GM12878 (cell line): Measurements from ENCODE around the gene TET3. TPM values are rescaled to one million over a fixed set of nuclear protein-coding genes. Genes with fewer than 3 reads are reported as not detected.

Experiments
- ATAC-seq: fragments of 200-7000 bp; cut with Tn5 transposase; 3 replicates; pipeline ENCODE4 v1.9.1; 2020; ENCODE audit warnings: mild to moderate bottlenecking, moderate library complexity
- BruUV-seq: library from RNA; stranded (reverse); fragments of 400-500 nt; replicated peaks from 2 replicates; lab custom pipeline; 2021; lab: Mats Ljungman, UMichigan
- CTCF ChIA-PET: fragments of 300-600 bp; sonication (Branson Sonifier 250); formaldehyde crosslinking; extraction: SDS; loops from one replicate; lab custom pipeline; 2021; ENCODE audit warnings: inconsistent platforms; lab: Yijun Ruan, JAX
- POLR2A ChIA-PET: fragments of 350-600 bp; formaldehyde crosslinking; extraction: SDS; loops from one replicate; lab custom pipeline; 2021; ENCODE audit warnings: inconsistent platforms; lab: Charles Lee
- RAD21 ChIA-PET: fragments of 300-600 bp; sonication (Branson Sonifier 250); formaldehyde crosslinking; loops from one replicate; lab custom pipeline; 2023; ENCODE audit warnings: antibody characterized with exemption; ENCODE audit not compliant: unreplicated experiment; lab: Charles Lee
- SMC1A ChIA-PET: fragments of 300-600 bp; sonication (Branson Sonifier 250); formaldehyde crosslinking; loops from one replicate; lab custom pipeline; 2023; ENCODE audit not compliant: unreplicated experiment, uncharacterized antibody; lab: Charles Lee
- DNase-seq: peaks from one replicate; pipeline ENCODE4 v3.0.0-alpha.2; 2011; ENCODE audit warnings: low read depth, low spot score
- FAIRE-seq: peaks from 3 replicates; lab custom pipeline; 2011; peaks lifted over from hg19 to GRCh38; lab: Jason Lieb, UNC
- H2AFZ ChIP-seq: 2 replicates; pipeline ENCODE4 v1.6.0; 2011; ENCODE audit warnings: low read depth, low read length, control low read depth; ENCODE audit not compliant: control insufficient read depth
- H3K27ac ChIP-seq: 2 replicates; pipeline ENCODE4 v1.5.1; 2011; ENCODE audit warnings: control low read depth; ENCODE audit not compliant: control insufficient read depth, insufficient read depth
- H3K27me3 ChIP-seq, 2 experiments: replicated peaks in 1 of 2; 2 replicates each; pipeline versions ENCODE4 v1.6.0 to v1.6.1; 2011; ENCODE audit warnings: low read length in 1 of 2; ENCODE audit not compliant: control insufficient read depth in 2 of 2, insufficient read depth in 2 of 2
- H3K36me3 ChIP-seq, 2 experiments: 2 replicates each; pipeline ENCODE4 v1.5.1; 2011; ENCODE audit warnings: low read length in 1 of 2; ENCODE audit not compliant: control insufficient read depth in 2 of 2, insufficient read depth in 2 of 2
- H3K4me1 ChIP-seq: 2 replicates; pipeline ENCODE4 v1.6.1; 2011; ENCODE audit warnings: mild to moderate bottlenecking, low read length, moderate library complexity, mixed read lengths; ENCODE audit not compliant: control insufficient read depth, insufficient read depth
- H3K4me2 ChIP-seq: 2 replicates; pipeline ENCODE4 v1.6.0; 2011; ENCODE audit warnings: control low read depth; ENCODE audit not compliant: control insufficient read depth, insufficient read depth
- H3K4me3 ChIP-seq: fragments of 200-600 bp; sonication (generic); 2 replicates; pipeline ENCODE4 v1.5.1; 2016
- H3K79me2 ChIP-seq: 2 replicates; pipeline ENCODE4 v1.6.0; 2011; ENCODE audit warnings: low read length; ENCODE audit not compliant: control insufficient read depth, insufficient read depth
- H3K9ac ChIP-seq: 2 replicates; pipeline ENCODE4 v1.8.0; 2011; ENCODE audit warnings: low read length, control low read depth, mixed read lengths; ENCODE audit not compliant: control insufficient read depth, insufficient read depth
- H3K9me3 ChIP-seq: replicated peaks from 3 replicates; pipeline ENCODE4 v1.5.1; 2011; ENCODE audit warnings: mild to moderate bottlenecking, low read length; ENCODE audit not compliant: control insufficient read depth, insufficient read depth
- H4K20me1 ChIP-seq: 2 replicates; pipeline ENCODE4 v1.6.0; 2011; ENCODE audit not compliant: control insufficient read depth, insufficient read depth
- BCL11A ChIP-seq: IDR thresholded peaks from 2 replicates; pipeline ENCODE4 v1.6.1; 2011; ENCODE audit warnings: low read depth, low read length
- CHD4 ChIP-seq: fragments of 200-600 bp; sonication (generic); IDR thresholded peaks from 2 replicates; pipeline ENCODE4 v1.6.1; 2016; ENCODE audit warnings: mild to moderate bottlenecking
- CREM ChIP-seq: IDR thresholded peaks from 2 replicates; pipeline ENCODE4 v1.6.1; 2014; ENCODE audit warnings: antibody characterized with exemption, low read depth
- EED ChIP-seq: sonication (generic); IDR thresholded peaks from 2 replicates; pipeline ENCODE4 v1.6.1; 2016; ENCODE audit warnings: antibody characterized with exemption, low read depth
- EP300 ChIP-seq, 2 experiments: fragments of 150-350 bp in 1 of 2; IDR thresholded peaks; 2 replicates each; pipeline ENCODE4 v1.6.1; 2011 to 2012; ENCODE audit warnings: low read depth in 2 of 2, low read length in 2 of 2, borderline replicate concordance in 1 of 2, improper control_type of control experiment in 1 of 2, inconsistent platforms in 1 of 2; ENCODE audit not compliant: control insufficient read depth in 1 of 2
- FOXK2 ChIP-seq: fragments of 450-650 bp; IDR thresholded peaks from 2 replicates; pipeline ENCODE4 v1.6.1; 2017; ENCODE audit warnings: mild to moderate bottlenecking, moderate library complexity
- FOXM1 ChIP-seq: IDR thresholded peaks from 2 replicates; pipeline ENCODE4 v1.6.1; 2012; ENCODE audit warnings: low read depth, mild to moderate bottlenecking, inconsistent platforms, low read length, moderate library complexity
- GABPA ChIP-seq: IDR thresholded peaks from 2 replicates; pipeline ENCODE4 v1.6.1; 2014; ENCODE audit warnings: antibody characterized with exemption, low read depth, mild to moderate bottlenecking, inconsistent platforms
- GATAD2B ChIP-seq: fragments of 450-650 bp; conservative IDR thresholded peaks from 2 replicates; pipeline ENCODE4 v1.6.1; 2017; ENCODE audit warnings: low read depth, mild to moderate bottlenecking, moderate library complexity
- IRF4 ChIP-seq: IDR thresholded peaks from 2 replicates; pipeline ENCODE4 v1.6.1; 2011; ENCODE audit warnings: low read depth, low read length
- KDM1A ChIP-seq: fragments of 200-600 bp; sonication (generic); IDR thresholded peaks from 2 replicates; pipeline ENCODE4 v1.6.1; 2016; ENCODE audit warnings: borderline replicate concordance
- POLR2AphosphoS5 ChIP-seq: IDR thresholded peaks from 2 replicates; pipeline ENCODE4 v1.6.1; 2011; ENCODE audit warnings: mild to moderate bottlenecking, low read length, inconsistent platforms
- RB1 ChIP-seq: fragments of 450-650 bp; formaldehyde crosslinking; IDR thresholded peaks from 2 replicates; pipeline ENCODE4 v1.6.1; 2017; ENCODE audit warnings: mild to moderate bottlenecking, borderline replicate concordance
- RUNX3 ChIP-seq: IDR thresholded peaks from 2 replicates; pipeline ENCODE4 v1.6.1; 2012; ENCODE audit warnings: low read length, inconsistent platforms
- SMARCA5 ChIP-seq: fragments of 450-650 bp; IDR thresholded peaks from 2 replicates; pipeline ENCODE4 v1.6.1; 2017; ENCODE audit warnings: mild to moderate bottlenecking
- SREBF1 ChIP-seq: IDR thresholded peaks from 2 replicates; pipeline ENCODE4 v1.6.1; 2012; ENCODE audit warnings: mild to moderate bottlenecking, low read length
- WGBS: methylation state at CpG from one replicate; pipeline ENCODE4 v1.1.6; 2016; ENCODE audit warnings: low lambda C conversion rate; ENCODE audit not compliant: insufficient replicate concordance, insufficient coverage; ENCODE audit errors: missing lambda C conversion rate; 5-methylcytosine and 5-hydroxymethylcytosine counted together
- in situ Hi-C: fragments of 300-500 bp; cut with MboI; formaldehyde crosslinking; loops from 9 replicates; pipeline ENCODE4 v1.14.3; 2018; ENCODE audit warnings: mixed read lengths
- intact Hi-C: fragments of 100-400 bp; cut with micrococcal nuclease; formaldehyde crosslinking; loops from one replicate; pipeline ENCODE4 v1.14.2; 2022; ENCODE audit not compliant: unreplicated experiment
- polyA plus RNA-seq, 11 experiments: library from polyadenylated mRNA; depleted of rRNA in 4 of 11; unstranded in 6 of 11; stranded (reverse) in 5 of 11; fragments of >200 nt; fragmentation: Nextera tagmentation in 4 of 11; fragmentation: Illumina TruSeq in 1 of 11; extraction: Ambion mirVana in 4 of 11; extraction: Trizol in 1 of 11; gene quantifications; 1 replicate in 1 of 11; 2 replicates in 10 of 11; pipeline versions ENCODE4 v1.2.1 to v1.2.3, GENCODE V29; 2011 to 2016; ENCODE audit warnings: inconsistent platforms in 2 of 11, missing spikeins in 2 of 11, low read depth in 1 of 11
- total RNA-seq, 4 experiments: library from RNA; depleted of rRNA in 3 of 4; stranded (reverse); fragments of >200 nt in 3 of 4; fragmentation: Illumina TruSeq in 1 of 4; extraction: Trizol in 1 of 4; gene quantifications; 2 replicates each; pipeline versions ENCODE4 v1.2.1 to v1.2.3, GENCODE V29; 2013 to 2021

The TET3 gene
- total and polyA plus RNA-seq, 10 of the 15 experiments (the other 5 are each of a cell fraction or from before 2014, with no cell fraction given) = 0.77 to 25.9 (median 8.5) TPM

DNA sequence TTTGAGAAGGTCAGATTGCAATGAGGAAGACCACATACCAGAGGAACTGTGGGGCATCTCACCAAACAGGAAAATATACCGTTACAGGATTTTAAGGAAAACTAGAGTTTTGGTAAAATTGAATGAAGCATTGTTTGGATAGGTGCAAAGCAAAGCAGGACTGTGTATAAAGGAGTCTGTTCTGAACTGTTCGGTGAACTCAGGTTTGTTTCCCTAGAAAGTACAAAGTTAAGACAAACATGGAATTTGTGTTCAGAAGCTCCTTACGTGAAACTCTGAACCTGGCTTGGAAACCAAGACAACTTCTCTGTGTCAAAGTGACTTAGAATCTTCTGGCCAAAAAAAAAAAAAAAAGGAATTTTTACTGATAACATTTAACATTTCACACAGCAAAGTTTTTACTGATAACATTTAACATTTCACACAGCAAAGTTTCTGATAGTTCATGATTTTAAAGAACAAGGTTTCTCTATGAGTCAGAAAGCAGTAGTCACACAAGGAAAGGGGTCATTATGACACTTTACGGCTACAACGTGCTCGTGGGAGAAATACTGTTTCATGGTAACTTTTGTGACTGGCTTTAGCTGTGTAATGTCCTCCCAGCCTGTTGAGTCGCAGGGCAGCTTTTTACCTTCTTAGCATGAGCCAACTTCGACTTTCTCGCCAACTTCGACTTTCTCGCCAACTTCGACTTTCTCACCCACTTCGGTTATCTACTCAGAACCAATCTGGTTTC, 21.2 kb upstream of the TET3 start (continued):
- TF ChIP-seq KDM1A (no peak), GATAD2B (no peak; the same call in 1 of the 2 replicates), IRF4 (peak; percentile 68), CHD4 (no peak), BCL11A (no peak), FOXM1 (no peak)
- TF ChIP-seq, all 136 proteins: peak for 31

DNA sequence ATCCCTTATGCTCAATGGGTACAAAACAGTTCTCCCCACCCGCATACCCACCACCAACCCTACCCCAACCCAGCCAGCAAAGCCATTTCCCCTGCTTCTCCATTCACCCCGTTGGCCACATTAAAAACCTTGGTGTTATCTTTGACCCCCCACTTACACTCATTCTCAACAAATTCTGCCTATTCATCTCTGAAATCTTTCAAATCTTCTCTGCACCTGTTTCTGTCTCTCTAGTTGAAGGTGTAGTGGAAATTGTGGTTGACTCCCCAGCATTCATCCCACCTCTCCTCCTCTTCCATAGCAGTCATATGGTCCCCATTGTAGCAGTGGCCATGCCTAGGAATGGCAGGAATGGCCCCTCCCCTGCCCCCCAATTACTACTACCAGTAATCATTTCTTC, 20.5 kb upstream of the TET3 start:
- no peak for DNase-seq
- FAIRE-seq = no peak
- ChIA-PET CTCF (interaction anchor here (0.8 to 2.0 kb wide), 6 partner anchors 15 to 140 kb away, joined by 3 to 11 read pairs (median 5); no protein-coding TSS in a partner anchor), POLR2A (interaction anchor here (0.6 to 4.2 kb wide), 7 partner anchors 12 to 68 kb away, joined by 3 to 19 read pairs (median 4); no protein-coding TSS in a partner anchor)
- peaks cover 20% of the 10 kb centered on the region for H3K4me1 ChIP-seq
- no peak for TF ChIP-seq EP300 (IDR thresholded peaks at IDR 0.05; ENCODE audit: borderline replicate concordance in 1 of 2, control insufficient read depth in 1 of 2, low read depth in 2 of 2, low read length in 2 of 2)
- no peak for TF ChIP-seq RB1
- TF ChIP-seq CREM = no peak
- peak; percentile 57; the same call in 1 of the 2 replicates for TF ChIP-seq EED
- no peak for TF ChIP-seq SREBF1
- TF ChIP-seq FOXK2 = no peak
- no peak for TF ChIP-seq POLR2AphosphoS5
- no peak for TF ChIP-seq GABPA
- peak; percentile 57; the same call in 1 of the 2 replicates for TF ChIP-seq RUNX3
- TF ChIP-seq SMARCA5 = no peak
- TF ChIP-seq, all 136 proteins: peak for 2
- ChIA-PET RAD21 (interaction anchor here (1.0 to 2.0 kb wide), 5 partner anchors 12 to 143 kb away, joined by 3 to 10 read pairs (median 5); no protein-coding TSS in a partner anchor), SMC1A (interaction anchor here (0.8 to 4.2 kb wide), 11 partner anchors 10 to 156 kb away, joined by 3 to 31 read pairs (median 4); partner anchors contain the start of gene DGUOK)
- H3K4me2 ChIP-seq = peak overlapping the region; percentile 46
- intact Hi-C loops (no loop called here), in situ Hi-C loops (no loop called here)
- peaks cover 2% of the 10 kb centered on the region; the same call in 1 of the 2 replicates for H3K79me2 ChIP-seq
- peaks cover 5% of the 10 kb centered on the region; the same call in 2 of the 3 replicates for H3K9me3 ChIP-seq
- ATAC-seq = peak; percentile 45
- no peaks in the 10 kb centered on the region for H3K27me3 ChIP-seq
- BruUV-seq = no TSS peak
- H3K27ac ChIP-seq = peak overlapping the region; percentile 88
- no peaks in the 10 kb centered on the region; a peak in 2 of 4 replicates for H3K36me3 ChIP-seq
- H2AFZ ChIP-seq = peak overlapping the region; percentile 84; the same call in 1 of the 2 replicates
- 33% methylated on average over 2 of the region's 2 CpGs for WGBS
- H3K9ac ChIP-seq = peak overlapping the region; percentile 36
- no peaks in the 10 kb centered on the region for H4K20me1 ChIP-seq
- H3K4me3 ChIP-seq = 0 out of 2 replicates have a peak overlapping the region, but pooled peaks have one; percentile 43
